ENCODE data around the gene RELL1. TPM values are rescaled to one million over a fixed set of nuclear protein-coding genes. Genes with fewer than 3 reads are reported as not detected.

RELL1 gene
- total and polyA plus RNA-seq, 10 of the 15 experiments (the other 5 are each of a cell fraction or from before 2014, with no cell fraction given) = 0.20 to 10.9 (median 3.9) TPM

DNA sequence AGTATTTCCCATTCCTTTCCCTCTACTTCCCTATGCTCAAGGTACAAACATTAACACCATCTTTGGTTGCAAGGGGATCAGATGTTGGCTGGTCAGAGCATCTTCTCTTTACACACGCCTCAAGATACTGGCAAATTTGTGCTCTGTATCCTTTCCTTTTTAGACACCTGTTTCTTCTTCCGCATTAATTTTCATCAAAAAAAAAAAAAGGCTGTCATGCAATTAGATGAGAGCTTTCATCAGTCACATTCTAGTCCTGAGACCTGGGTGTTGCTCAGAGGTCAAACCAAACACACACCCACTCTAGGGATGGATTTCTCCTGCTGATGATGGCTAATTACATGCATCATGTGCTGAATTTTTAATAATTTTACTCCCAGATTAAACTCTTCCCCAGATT, 2.0 kb downstream of the RELL1 start:
- TF ChIP-seq TCF12 (IDR thresholded peaks at IDR 0.05; ENCODE audit: low read depth, low read length) (no peak), SIN3A (IDR thresholded peaks at IDR 0.05; ENCODE audit: low read depth, low read length) (no peak), NFIC (IDR thresholded peaks at IDR 0.05; ENCODE audit: low read depth, low read length) (no peak), POLR2AphosphoS2 (IDR thresholded peaks at IDR 0.05; ENCODE audit: low read depth, low read length) (no peak), RAD21 (IDR thresholded peaks at IDR 0.05; ENCODE audit: insufficient read depth, low read depth, low read length) (no peak)
- TF ChIP-seq, protein P1, sequence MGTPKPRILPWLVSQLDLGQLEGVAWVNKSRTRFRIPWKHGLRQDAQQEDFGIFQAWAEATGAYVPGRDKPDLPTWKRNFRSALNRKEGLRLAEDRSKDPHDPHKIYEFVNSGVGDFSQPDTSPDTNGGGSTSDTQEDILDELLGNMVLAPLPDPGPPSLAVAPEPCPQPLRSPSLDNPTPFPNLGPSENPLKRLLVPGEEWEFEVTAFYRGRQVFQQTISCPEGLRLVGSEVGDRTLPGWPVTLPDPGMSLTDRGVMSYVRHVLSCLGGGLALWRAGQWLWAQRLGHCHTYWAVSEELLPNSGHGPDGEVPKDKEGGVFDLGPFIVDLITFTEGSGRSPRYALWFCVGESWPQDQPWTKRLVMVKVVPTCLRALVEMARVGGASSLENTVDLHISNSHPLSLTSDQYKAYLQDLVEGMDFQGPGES (IDR thresholded peaks at IDR 0.05) = no peak
- RAD21 ChIA-PET (ENCODE audit: unreplicated experiment) = interaction anchor here (1.3 kb wide), 2 partner anchors 81 to 213 kb away, joined by 3 read pairs; no protein-coding TSS in a partner anchor
- H4K20me1 ChIP-seq (ENCODE audit: control insufficient read depth, insufficient read depth) = no peaks in the 10 kb centered on the region

More for the DNA sequence above, 2.0 kb downstream of the RELL1 start:
- no peak for DNase-seq (ENCODE audit: low read depth, low spot score)
- H3K4me2 ChIP-seq (ENCODE audit: control insufficient read depth, insufficient read depth) = 0 out of 2 replicates have a peak overlapping the region, but pooled peaks have one; percentile 98
- H3K9me3 ChIP-seq (replicated peaks; ENCODE audit: control insufficient read depth, insufficient read depth, low read length) = no peaks in the 10 kb centered on the region
- H3K36me3 ChIP-seq (ENCODE audit: control insufficient read depth in 2 of 2, insufficient read depth in 2 of 2, low read length in 1 of 2) = no peaks in the 10 kb centered on the region
- no TSS peak for BruUV-seq (replicated peaks)
- no peak overlapping the region for H2AFZ ChIP-seq (ENCODE audit: control insufficient read depth, low read depth, low read length)
- no peak overlapping the region for H3K27ac ChIP-seq (ENCODE audit: control insufficient read depth, insufficient read depth)
- ATAC-seq = no peak
- 89% methylated on average over 2 of the region's 2 CpGs for WGBS (ENCODE audit: insufficient coverage, insufficient replicate concordance, low lambda C conversion rate, missing lambda C conversion rate)
- H3K4me1 ChIP-seq (ENCODE audit: control insufficient read depth, insufficient read depth, low read length) = peaks cover 11% of the 10 kb centered on the region
- ChIA-PET POLR2A (interaction anchor here (1.5 kb wide), 1 partner anchor 9 kb away, joined by 8 read pairs; no protein-coding TSS in a partner anchor), CTCF (interaction anchor here (1.4 kb wide), 1 partner anchor 32 kb away, joined by 3 read pairs; no protein-coding TSS in a partner anchor), SMC1A (ENCODE audit: uncharacterized antibody, unreplicated experiment) (interaction anchor here (0.6 to 1.9 kb wide), 4 partner anchors 9 to 118 kb away, joined by 3 to 17 read pairs (median 5); no protein-coding TSS in a partner anchor)
- in situ Hi-C loops (cut with MboI) = no loop called here
- no peak overlapping the region for H3K4me3 ChIP-seq
- intact Hi-C loops (cut with micrococcal nuclease; ENCODE audit: unreplicated experiment) = loop anchor here (5.0 kb wide), 1 partner anchor 208 kb away; the partner anchor contains the start of gene TBC1D1
- H3K79me2 ChIP-seq (ENCODE audit: control insufficient read depth, insufficient read depth, low read length) = peaks cover 35% of the 10 kb centered on the region
- H3K27me3 ChIP-seq (replicated peaks in 1 of 2; ENCODE audit: control insufficient read depth in 2 of 2, insufficient read depth in 2 of 2, low read length in 1 of 2) = no peaks in the 10 kb centered on the region
- no peak overlapping the region for H3K9ac ChIP-seq (ENCODE audit: control insufficient read depth, insufficient read depth, low read length)
- no peak for FAIRE-seq
